Stomach smooth muscle (tissue), 2 donors: ENCODE results near the gene KRT15.

Experiments
- H3K27ac ChIP-seq: one replicate; pipeline ENCODE4 v1.7.0; 2013; ENCODE audit warnings: mild to moderate bottlenecking, low read length, inconsistent platforms
- H3K27me3 ChIP-seq, 2 donors: one replicate each; pipeline ENCODE4 v1.7.0; 2013; ENCODE audit warnings: low read length in 2 of 2; ENCODE audit not compliant: insufficient read depth in 2 of 2, control insufficient read depth in 1 of 2
- H3K36me3 ChIP-seq, 2 donors: one replicate each; pipeline ENCODE4 v1.7.0; 2013; ENCODE audit warnings: low read length in 2 of 2; ENCODE audit not compliant: control insufficient read depth in 2 of 2, insufficient read depth in 2 of 2
- H3K4me1 ChIP-seq: one replicate; pipeline ENCODE4 v1.7.0; 2013; ENCODE audit warnings: low read length; ENCODE audit not compliant: control insufficient read depth, insufficient read depth
- H3K4me3 ChIP-seq, 2 donors: one replicate each; pipeline ENCODE4 v1.7.0; 2013; ENCODE audit warnings: low read length in 2 of 2
- H3K9ac ChIP-seq, 2 donors: one replicate each; pipeline ENCODE4 v1.7.0; 2013; ENCODE audit warnings: low read length in 2 of 2, mild to moderate bottlenecking in 1 of 2
- H3K9me3 ChIP-seq, 2 donors: one replicate each; pipeline ENCODE4 v1.7.0; 2013; ENCODE audit warnings: low read length in 2 of 2; ENCODE audit not compliant: control insufficient read depth in 2 of 2
- donor health status: healthy.
- donor health status: Pancreatic carcinoma.

The KRT15 gene

GRCh38 chr17:41513168-41513547 lies 5.5 kb downstream of the KRT15 start:
- H3K4me3 ChIP-seq, result no peak overlapping the region
- H3K4me1 ChIP-seq, result no peaks in the 10 kb centered on the region
- H3K27ac ChIP-seq, result no peak overlapping the region
- H3K36me3 ChIP-seq, result no peaks in the 10 kb centered on the region
- H3K27me3 ChIP-seq, result peaks cover 0 to 6% of the 10 kb centered on the region in 2 donors
- H3K9me3 ChIP-seq, result no peaks in the 10 kb centered on the region
- no peak overlapping the region for H3K9ac ChIP-seq

- H3K27ac ChIP-seq, result no peak overlapping the region
Measured at GRCh38 chr17:41512546-41513167, 6.0 kb downstream of the KRT15 start.

GRCh38 chr17:41511716-41512115 lies 7.0 kb downstream of the KRT15 start:
- peaks cover 0 to 3% of the 10 kb centered on the region in 2 donors for H3K27me3 ChIP-seq
- H3K9ac ChIP-seq, result no peak overlapping the region

More at GRCh38 chr17:41512546-41513167, 6.0 kb downstream of the KRT15 start:
- Histone ChIP-seq H3K9ac (no peak overlapping the region), H3K9me3 (no peaks in the 10 kb centered on the region), H3K27me3 (peaks cover 0 to 6% of the 10 kb centered on the region in 2 donors), H3K4me1 (no peaks in the 10 kb centered on the region), H3K4me3 (no peak overlapping the region), H3K36me3 (no peaks in the 10 kb centered on the region)

GRCh38 chr17:41511116-41511515 lies 7.6 kb downstream of the KRT15 start:
- Histone ChIP-seq H3K4me1 (no peaks in the 10 kb centered on the region), H3K9ac (no peak overlapping the region), H3K27me3 (no peaks in the 10 kb centered on the region), H3K4me3 (no peak overlapping the region), H3K27ac (no peak overlapping the region), H3K9me3 (no peaks in the 10 kb centered on the region), H3K36me3 (no peaks in the 10 kb centered on the region)

More at GRCh38 chr17:41511716-41512115, 7.0 kb downstream of the KRT15 start:
- Histone ChIP-seq H3K27ac (no peak overlapping the region), H3K4me1 (no peaks in the 10 kb centered on the region), H3K36me3 (no peaks in the 10 kb centered on the region), H3K4me3 (no peak overlapping the region), H3K9me3 (no peaks in the 10 kb centered on the region)

GRCh38 chr17:41510251-41511065 lies 8.2 kb downstream of the KRT15 start:
- Histone ChIP-seq H3K27me3 (no peaks in the 10 kb centered on the region), H3K4me1 (no peaks in the 10 kb centered on the region), H3K27ac (no peak overlapping the region), H3K36me3 (no peaks in the 10 kb centered on the region), H3K9me3 (no peaks in the 10 kb centered on the region), H3K9ac (no peak overlapping the region), H3K4me3 (no peak overlapping the region)

GRCh38 chr17:41507315-41507880 lies 11.3 kb downstream of the KRT15 start:
- Histone ChIP-seq H3K9ac (no peak overlapping the region), H3K4me1 (no peaks in the 10 kb centered on the region), H3K9me3 (no peaks in the 10 kb centered on the region), H3K36me3 (no peaks in the 10 kb centered on the region), H3K27ac (no peak overlapping the region), H3K27me3 (no peaks in the 10 kb centered on the region), H3K4me3 (no peak overlapping the region)

GRCh38 chr17:41505809-41506767 lies 12.6 kb downstream of the KRT15 start:
- no peaks in the 10 kb centered on the region for H3K27me3 ChIP-seq
- H3K4me3 ChIP-seq, result no peak overlapping the region
- no peaks in the 10 kb centered on the region for H3K4me1 ChIP-seq
- no peak overlapping the region for H3K9ac ChIP-seq
- H3K27ac ChIP-seq, result no peak overlapping the region
- H3K36me3 ChIP-seq, result no peaks in the 10 kb centered on the region
- H3K9me3 ChIP-seq, result no peaks in the 10 kb centered on the region

GRCh38 chr17:41505007-41505808 lies 13.5 kb downstream of the KRT15 start, which contains the start of gene KRT13:
Gene KRT13 (minus strand): TSS chr17:41505612. CDS start chr17:41505550, 62 bp downstream.
- no peak within 1 kb of the TSS for H3K9ac ChIP-seq
- no peak within 1 kb of the TSS for H3K4me3 ChIP-seq
- no peak within 1 kb of the TSS for H3K27ac ChIP-seq

GRCh38 chr17:41504246-41504977 lies 14.3 kb downstream of the KRT15 start:
- no peak overlapping the region for H3K4me3 ChIP-seq
- H3K4me1 ChIP-seq, result no peaks in the 10 kb centered on the region
- no peaks in the 10 kb centered on the region for H3K36me3 ChIP-seq

More at GRCh38 chr17:41505007-41505808, 13.5 kb downstream of the KRT15 start, which contains the start of gene KRT13:
- Histone ChIP-seq H3K36me3 (no peaks in the 10 kb centered on the region), H3K9me3 (no peaks in the 10 kb centered on the region), H3K27me3 (no peaks in the 10 kb centered on the region), H3K4me1 (no peaks in the 10 kb centered on the region)

More at GRCh38 chr17:41504246-41504977, 14.3 kb downstream of the KRT15 start:
- Histone ChIP-seq H3K27ac (no peak overlapping the region), H3K27me3 (no peaks in the 10 kb centered on the region), H3K9me3 (no peaks in the 10 kb centered on the region), H3K9ac (no peak overlapping the region)
